HUES6 (cell line): ENCODE measurements around the gene SH2D4B.

Experiments
- H3K27ac ChIP-seq: 2 replicates; pipeline ENCODE4 v1.7.0; 2013; ENCODE audit warnings: low read depth, mild to moderate bottlenecking, low read length, inconsistent platforms
- H3K27me3 ChIP-seq: 2 replicates; pipeline ENCODE4 v1.6.1; 2013; ENCODE audit warnings: low read length; ENCODE audit not compliant: control insufficient read depth, insufficient read depth
- H3K36me3 ChIP-seq: 2 replicates; pipeline ENCODE4 v1.6.1; 2013; ENCODE audit warnings: low read length; ENCODE audit not compliant: control insufficient read depth, insufficient read depth
- H3K4me1 ChIP-seq: 2 replicates; pipeline ENCODE4 v1.6.1; 2013; ENCODE audit warnings: low read length; ENCODE audit not compliant: control insufficient read depth, insufficient read depth
- H3K4me3 ChIP-seq: 2 replicates; pipeline ENCODE4 v1.5.1; 2013; ENCODE audit warnings: low read depth, low read length
- H3K9ac ChIP-seq: one replicate; pipeline ENCODE4 v1.6.1; 2013; ENCODE audit warnings: mild to moderate bottlenecking, low read length
- H3K9me3 ChIP-seq: 2 replicates; pipeline ENCODE4 v1.6.1; 2013; ENCODE audit warnings: low read depth, low read length; ENCODE audit not compliant: control insufficient read depth, insufficient read depth

Gene SH2D4B

GRCh38 chr10:80518807-80519360, 18.8 kb upstream of the SH2D4B start:
- no peaks in the 10 kb centered on the region for H3K9me3 ChIP-seq

GRCh38 chr10:80519936-80520650, 17.6 kb upstream of the SH2D4B start:
- no peaks in the 10 kb centered on the region; the same call in 1 of the 2 replicates for H3K4me1 ChIP-seq
- no peak overlapping the region for H3K27ac ChIP-seq
- peaks cover 34% of the 10 kb centered on the region for H3K36me3 ChIP-seq
- no peaks in the 10 kb centered on the region for H3K9me3 ChIP-seq
- H3K9ac ChIP-seq: no peak overlapping the region
- no peak overlapping the region for H3K4me3 ChIP-seq
- no peaks in the 10 kb centered on the region for H3K27me3 ChIP-seq

More at GRCh38 chr10:80518807-80519360, 18.8 kb upstream of the SH2D4B start:
- Histone ChIP-seq H3K9ac (no peak overlapping the region), H3K27ac (no peak overlapping the region), H3K36me3 (peaks cover 45% of the 10 kb centered on the region), H3K27me3 (no peaks in the 10 kb centered on the region), H3K4me1 (no peaks in the 10 kb centered on the region; the same call in 1 of the 2 replicates), H3K4me3 (no peak overlapping the region)

- Histone ChIP-seq H3K4me1 (no peaks in the 10 kb centered on the region; the same call in 1 of the 2 replicates), H3K36me3 (peaks cover 31% of the 10 kb centered on the region), H3K27ac (no peak overlapping the region), H3K9ac (no peak overlapping the region), H3K27me3 (no peaks in the 10 kb centered on the region), H3K4me3 (no peak overlapping the region), H3K9me3 (no peaks in the 10 kb centered on the region)
Measured at GRCh38 chr10:80520661-80521470, 16.8 kb upstream of the SH2D4B start.

GRCh38 chr10:80522756-80523363, 14.8 kb upstream of the SH2D4B start:
- Histone ChIP-seq H3K36me3 (peaks cover 12% of the 10 kb centered on the region), H3K27me3 (no peaks in the 10 kb centered on the region), H3K4me3 (no peak overlapping the region), H3K27ac (no peak overlapping the region), H3K9me3 (no peaks in the 10 kb centered on the region), H3K9ac (no peak overlapping the region), H3K4me1 (no peaks in the 10 kb centered on the region; the same call in 1 of the 2 replicates)

GRCh38 chr10:80523773-80524172, 13.9 kb upstream of the SH2D4B start:
- H3K27me3 ChIP-seq: no peaks in the 10 kb centered on the region
- H3K4me1 ChIP-seq: no peaks in the 10 kb centered on the region; the same call in 1 of the 2 replicates
- no peaks in the 10 kb centered on the region for H3K9me3 ChIP-seq
- no peak overlapping the region for H3K9ac ChIP-seq
- peaks cover 3% of the 10 kb centered on the region; the same call in 1 of the 2 replicates for H3K36me3 ChIP-seq
- no peak overlapping the region for H3K27ac ChIP-seq
- no peak overlapping the region for H3K4me3 ChIP-seq

DNA sequence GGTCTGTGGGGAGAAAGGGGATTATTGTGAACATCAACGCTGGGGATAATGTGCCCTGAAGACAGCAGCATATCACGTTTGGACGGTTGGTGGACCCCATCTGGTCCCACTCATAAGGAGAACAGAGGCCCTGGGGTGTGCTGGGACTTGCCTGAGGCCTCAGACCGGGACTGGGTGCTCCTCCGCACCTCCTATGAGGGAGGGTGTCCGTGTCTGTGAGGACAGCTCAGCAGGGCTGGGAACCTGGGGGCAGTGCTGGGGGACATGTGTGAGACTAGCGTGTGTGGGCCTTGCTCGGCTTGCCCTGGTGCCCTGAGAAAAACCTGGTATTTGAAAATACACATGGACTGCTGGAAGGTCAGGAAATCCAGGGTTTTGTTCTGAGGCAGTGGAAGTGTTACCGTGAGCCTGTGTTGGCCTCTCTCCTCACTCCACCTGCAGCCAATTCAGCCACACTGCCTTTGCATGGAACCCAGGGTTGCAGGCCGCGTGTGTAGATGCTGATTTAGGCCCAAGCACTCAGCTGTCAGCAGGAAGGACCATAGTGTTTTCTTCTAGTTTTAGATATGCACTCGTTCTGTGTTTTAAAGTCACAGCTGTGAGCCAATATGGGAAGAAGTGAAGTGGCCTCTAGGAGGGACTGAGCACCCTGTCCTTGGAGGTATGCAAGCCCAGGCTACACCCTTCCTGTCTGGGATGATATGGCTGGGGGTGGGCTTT, 13.4 kb upstream of the SH2D4B start:
- Histone ChIP-seq H3K4me1 (no peaks in the 10 kb centered on the region; the same call in 1 of the 2 replicates), H3K9me3 (no peaks in the 10 kb centered on the region), H3K4me3 (no peak overlapping the region), H3K27me3 (no peaks in the 10 kb centered on the region), H3K9ac (no peak overlapping the region), H3K27ac (no peak overlapping the region), H3K36me3 (no peaks in the 10 kb centered on the region; the same call in 1 of the 2 replicates)

DNA sequence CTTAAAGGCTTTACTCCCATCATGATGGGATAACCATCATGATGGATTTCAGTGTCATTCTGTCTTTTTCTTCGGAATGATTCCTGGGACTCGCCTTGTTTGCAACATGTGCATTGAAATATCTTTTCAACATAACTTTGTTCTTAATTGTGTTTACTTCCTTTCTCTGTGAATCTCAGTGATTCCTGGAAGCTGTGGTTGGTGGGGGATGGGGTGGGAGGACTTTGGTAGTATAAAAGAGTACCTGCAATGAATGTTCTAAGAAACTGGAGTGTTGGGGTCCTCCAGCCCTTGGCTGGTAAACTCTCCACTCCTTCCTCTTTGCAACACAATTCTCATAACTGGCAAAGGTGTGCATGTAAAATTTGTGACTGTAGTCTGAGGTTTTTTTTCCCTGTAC, 11.5 kb upstream of the SH2D4B start:
- Histone ChIP-seq H3K36me3 (no peaks in the 10 kb centered on the region), H3K27ac (no peak overlapping the region), H3K9ac (no peak overlapping the region), H3K9me3 (no peaks in the 10 kb centered on the region), H3K27me3 (no peaks in the 10 kb centered on the region), H3K4me3 (no peak overlapping the region), H3K4me1 (no peaks in the 10 kb centered on the region)

DNA sequence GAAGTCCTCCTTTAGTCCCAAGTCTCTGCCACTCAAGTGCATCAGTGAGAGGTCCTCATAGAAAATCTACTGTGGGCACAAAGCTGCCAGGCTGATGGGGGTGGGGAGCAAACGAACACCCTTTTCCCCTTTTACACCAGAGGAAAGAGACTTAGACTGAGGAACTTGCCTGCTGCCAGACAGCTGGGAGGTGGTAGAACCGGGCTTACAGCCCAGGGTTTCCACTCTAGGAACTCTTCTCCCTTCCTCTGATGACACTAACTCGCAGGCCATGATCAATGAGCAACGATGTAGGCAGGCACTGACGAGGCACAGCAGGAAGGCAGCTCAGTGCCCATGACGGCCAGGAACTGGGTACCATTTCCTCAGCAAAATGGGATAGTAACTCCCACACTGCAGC, 11.0 kb upstream of the SH2D4B start:
- H3K9me3 ChIP-seq: no peaks in the 10 kb centered on the region
- no peaks in the 10 kb centered on the region for H3K27me3 ChIP-seq
- H3K9ac ChIP-seq: no peak overlapping the region
- H3K4me1 ChIP-seq: no peaks in the 10 kb centered on the region
- no peak overlapping the region for H3K27ac ChIP-seq
- H3K36me3 ChIP-seq: no peaks in the 10 kb centered on the region
- H3K4me3 ChIP-seq: no peak overlapping the region

DNA sequence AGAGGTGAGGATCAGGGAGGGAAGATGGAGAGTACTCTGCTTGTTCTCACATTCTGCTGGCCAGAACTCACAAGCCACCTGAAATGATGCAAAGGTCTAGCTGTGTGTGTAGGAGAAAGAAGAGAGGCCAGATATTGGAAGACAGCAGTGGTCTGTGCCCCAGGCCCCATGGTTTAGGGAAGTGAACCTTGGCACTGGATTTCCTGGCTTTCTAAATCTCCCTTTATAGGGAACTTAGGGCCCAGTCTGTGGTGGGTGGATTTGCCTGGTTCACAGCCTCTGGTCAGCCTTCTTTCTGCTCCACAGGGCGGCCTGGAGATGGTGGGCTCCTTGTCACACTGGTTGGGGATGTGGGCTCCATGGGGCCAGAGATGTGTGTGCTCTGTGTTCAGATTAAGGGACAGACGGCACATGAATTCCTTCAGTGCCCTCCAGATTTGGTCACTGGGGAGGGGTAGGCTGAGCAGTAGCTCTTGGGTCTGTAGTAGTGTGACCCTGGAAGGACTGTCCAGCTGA, 9.5 kb upstream of the SH2D4B start:
- Histone ChIP-seq H3K9me3 (peaks cover 6% of the 10 kb centered on the region; the same call in 1 of the 2 replicates), H3K27me3 (no peaks in the 10 kb centered on the region), H3K4me1 (no peaks in the 10 kb centered on the region), H3K27ac (no peak overlapping the region), H3K36me3 (no peaks in the 10 kb centered on the region), H3K4me3 (no peak overlapping the region), H3K9ac (no peak overlapping the region)

DNA sequence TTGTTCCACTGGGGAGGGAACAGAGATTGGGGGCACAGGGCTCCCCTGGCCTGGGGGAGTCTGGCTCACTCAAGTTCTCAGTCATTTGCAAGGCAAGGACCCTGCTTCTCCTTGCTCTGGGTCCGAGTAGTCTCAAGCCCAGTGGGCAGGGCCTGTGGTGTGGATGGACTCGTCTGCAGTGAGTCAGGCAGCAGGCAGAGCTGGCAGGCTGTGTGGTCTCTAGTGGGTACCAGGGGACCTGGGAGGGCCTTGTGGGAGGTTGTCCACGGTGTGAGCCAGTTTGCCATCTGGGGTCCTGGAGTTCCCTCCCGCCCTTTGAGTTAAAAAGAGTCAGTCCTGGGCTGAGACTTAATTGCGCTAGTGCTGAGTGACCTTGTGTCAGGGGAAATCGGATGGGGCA, 8.8 kb upstream of the SH2D4B start:
- Histone ChIP-seq H3K27ac (no peak overlapping the region), H3K27me3 (no peaks in the 10 kb centered on the region), H3K4me1 (no peaks in the 10 kb centered on the region), H3K9ac (no peak overlapping the region), H3K4me3 (no peak overlapping the region), H3K36me3 (no peaks in the 10 kb centered on the region), H3K9me3 (peaks cover 6% of the 10 kb centered on the region; the same call in 1 of the 2 replicates)
